CD4-positive, alpha-beta T cell treated with Interleukin-17A for 4 hours (primary cell): ENCODE data around the gene TSPAN15.
"Not testable (repeated sequence)": the region's sequence is repeated elsewhere in the genome, so short reads cannot be mapped to it uniquely, and the experiment has no call there.

ENCODE experiments used
- DNase-seq: peaks from one replicate; pipeline ENCODE4 v3.0.0-alpha.2; 2020; ENCODE audit warnings: mixed read lengths

TSPAN15 gene

DNA sequence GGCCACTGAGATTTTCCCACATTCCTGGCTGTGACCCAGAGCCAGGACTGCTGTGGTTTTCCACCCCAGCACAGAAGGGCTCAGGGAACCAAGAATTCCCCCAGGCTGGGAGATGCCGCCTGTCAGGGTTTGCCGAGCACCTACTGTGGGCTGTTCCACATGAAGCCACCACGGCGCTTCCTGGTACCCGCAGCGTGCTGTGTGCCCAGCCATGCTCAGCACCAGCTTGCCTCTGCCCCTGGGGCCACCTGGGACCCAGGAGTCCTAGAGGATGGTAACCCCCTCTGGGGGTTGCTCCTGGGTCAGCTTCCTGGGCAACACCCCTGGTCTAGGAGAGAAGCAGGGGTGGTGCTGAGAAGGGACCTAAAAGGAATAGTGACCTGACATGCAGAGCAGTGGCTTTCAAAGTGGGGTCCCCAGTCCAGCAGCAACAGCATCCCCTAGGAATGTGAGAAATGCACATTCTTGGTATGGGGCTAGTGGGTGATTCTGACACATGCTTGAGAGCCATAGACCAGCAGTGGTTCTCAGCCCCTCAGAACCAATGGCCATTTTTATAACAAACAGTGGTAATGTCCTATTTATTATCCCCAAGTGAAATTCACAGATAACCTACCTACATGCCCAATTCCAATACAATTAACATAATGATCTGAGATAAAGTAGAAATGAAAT, 53.4 kb downstream of the TSPAN15 start:
- DNase-seq, result no peak

GRCh38 chr10:69505636-69506318, 54.5 kb downstream of the TSPAN15 start:
- no peak for DNase-seq

DNA sequence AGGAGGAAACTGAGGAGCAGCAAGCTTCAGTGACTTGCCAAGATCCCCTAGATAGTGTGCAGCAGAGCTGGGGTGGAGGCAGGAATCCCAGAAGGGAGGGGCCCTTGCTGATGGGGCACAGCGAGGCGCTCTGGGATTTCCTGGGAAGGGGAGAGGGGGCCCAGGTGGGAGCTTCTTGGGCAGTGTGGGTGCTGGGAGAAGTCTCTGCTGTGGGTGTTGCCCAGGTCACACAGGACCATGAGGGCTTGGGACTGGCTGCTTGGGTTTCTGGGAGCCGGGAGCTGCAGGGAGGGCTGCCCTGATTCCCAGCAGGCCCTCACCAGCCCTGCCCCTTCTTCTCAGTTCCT, 55.2 kb downstream of the TSPAN15 start:
- no peak for DNase-seq

- no peak for DNase-seq
Observed at GRCh38 chr10:69506834-69507713, 55.8 kb downstream of the TSPAN15 start.

- DNase-seq, result no peak
Observed at GRCh38 chr10:69508738-69509340, 57.6 kb downstream of the TSPAN15 start.

- DNase-seq, result no peak
Observed at GRCh38 chr10:69512901-69513300, 61.6 kb downstream of the TSPAN15 start.

- DNase-seq, result no peak
Observed at GRCh38 chr10:69513617-69514016, 62.4 kb downstream of the TSPAN15 start.

DNA sequence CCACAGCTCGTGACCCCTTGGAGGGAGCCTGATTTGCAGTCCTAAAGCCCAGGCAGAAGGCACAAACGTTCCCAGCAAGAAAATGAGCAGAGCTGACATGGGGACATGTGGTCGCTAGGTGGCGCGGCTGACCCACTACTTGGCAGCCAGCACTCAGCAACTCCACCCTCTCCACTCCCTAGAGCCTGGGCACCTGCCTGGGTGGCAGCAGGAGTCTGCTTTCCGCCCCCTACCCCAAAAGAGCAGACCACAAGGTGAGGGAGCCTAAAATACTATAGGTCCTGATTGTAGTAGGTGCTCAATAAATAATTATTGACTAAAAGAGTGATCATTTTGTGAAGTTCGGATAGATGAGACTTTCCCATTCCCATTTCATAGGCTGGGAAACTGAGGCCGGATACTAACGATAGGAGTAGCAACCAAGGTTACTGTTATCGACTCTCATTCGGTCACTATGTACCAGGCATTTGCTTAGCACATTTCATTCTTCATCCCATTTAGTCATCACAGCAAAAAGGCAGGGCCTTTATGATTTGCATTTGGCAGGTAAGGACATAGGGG, 64.5 kb downstream of the TSPAN15 start:
- peak; percentile 88 for DNase-seq

GRCh38 chr10:69516316-69516715, 65.1 kb downstream of the TSPAN15 start:
- peak; percentile 37 for DNase-seq

GRCh38 chr10:69516796-69517195, 65.5 kb downstream of the TSPAN15 start:
- no peak for DNase-seq

DNA sequence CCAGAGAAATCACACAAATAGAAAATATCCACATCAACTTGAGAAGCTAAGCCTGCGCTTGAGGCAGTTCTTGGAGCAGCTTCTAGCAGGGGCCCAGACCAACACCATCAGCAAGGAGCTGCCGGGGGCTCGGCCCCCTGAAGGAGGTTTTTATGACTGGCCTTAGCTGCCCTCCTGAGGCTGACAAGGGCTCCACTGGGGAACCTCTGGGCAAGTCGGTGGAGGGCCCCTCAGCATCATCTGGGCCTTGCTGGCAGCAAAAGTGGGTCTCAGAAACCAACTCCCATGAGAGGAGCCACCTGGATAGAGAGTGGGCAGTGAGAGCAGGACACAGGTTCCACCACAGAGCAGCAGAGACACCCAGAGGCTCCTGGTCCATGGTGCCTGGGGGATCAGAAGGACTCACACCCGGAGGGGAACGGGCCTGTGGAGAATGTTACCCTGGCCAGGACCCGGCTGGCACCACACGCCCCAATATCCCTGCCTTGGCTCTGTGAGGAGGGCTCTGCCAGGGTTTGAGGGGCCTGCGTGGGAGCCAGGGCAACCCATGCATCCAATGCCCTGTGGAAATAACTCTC, 66.1 kb downstream of the TSPAN15 start:
- no peak for DNase-seq

GRCh38 chr10:69527961-69528360, 76.7 kb downstream of the TSPAN15 start:
- no peak for DNase-seq

GRCh38 chr10:69533658-69534057, 82.4 kb downstream of the TSPAN15 start:
- no peak for DNase-seq

DNA sequence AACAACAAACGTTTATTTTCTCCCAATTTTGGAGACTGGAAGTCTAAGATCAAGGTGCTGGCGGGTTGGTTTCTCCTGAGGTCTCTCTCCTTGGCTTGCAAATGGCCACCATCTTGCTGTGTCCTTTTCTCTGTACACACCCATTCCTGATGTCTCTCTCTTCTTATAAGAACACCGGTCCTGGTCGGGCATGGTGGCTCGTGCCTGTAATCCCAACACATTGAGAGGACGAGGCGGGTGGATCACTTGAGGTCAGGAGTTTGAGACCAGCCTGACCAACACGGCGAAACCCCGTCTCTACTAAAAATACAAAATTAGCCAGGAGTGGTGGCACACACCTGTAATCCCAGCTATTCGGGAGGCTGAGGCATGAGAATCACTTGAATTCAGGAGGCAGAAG, 85.3 kb downstream of the TSPAN15 start:
- not testable (repeated sequence) for DNase-seq

GRCh38 chr10:69537449-69537848, 86.2 kb downstream of the TSPAN15 start:
- no peak for DNase-seq

- DNase-seq, result no peak
Observed at GRCh38 chr10:69538461-69538860, 87.2 kb downstream of the TSPAN15 start.

DNA sequence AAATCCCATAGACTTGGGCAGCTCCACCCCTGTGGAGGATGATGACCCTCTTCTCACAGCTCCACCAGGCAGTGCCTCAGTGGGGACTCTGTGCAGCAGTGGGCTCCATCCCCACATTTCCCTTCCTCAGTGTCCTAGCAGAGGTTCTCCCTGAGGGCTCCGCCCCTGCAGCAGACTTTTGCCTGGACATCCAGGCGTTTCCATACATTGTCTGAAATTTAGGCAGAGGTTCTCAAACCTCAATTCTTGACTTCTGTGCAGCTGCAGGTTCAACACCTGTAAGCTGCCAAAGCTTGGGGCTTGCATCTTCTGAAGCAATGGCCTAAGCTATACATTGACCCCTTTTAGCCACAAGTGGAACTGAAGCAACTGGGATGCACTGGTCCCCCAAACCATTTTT, 90.2 kb downstream of the TSPAN15 start:
- DNase-seq, result no peak

- no peak for DNase-seq
Observed at GRCh38 chr10:69549959-69550358, 98.7 kb downstream of the TSPAN15 start.

GRCh38 chr10:69552268-69552667, 101.0 kb downstream of the TSPAN15 start:
- DNase-seq, result no peak

- DNase-seq, result no peak
Observed at GRCh38 chr10:69553328-69553727, 102.1 kb downstream of the TSPAN15 start.

DNA sequence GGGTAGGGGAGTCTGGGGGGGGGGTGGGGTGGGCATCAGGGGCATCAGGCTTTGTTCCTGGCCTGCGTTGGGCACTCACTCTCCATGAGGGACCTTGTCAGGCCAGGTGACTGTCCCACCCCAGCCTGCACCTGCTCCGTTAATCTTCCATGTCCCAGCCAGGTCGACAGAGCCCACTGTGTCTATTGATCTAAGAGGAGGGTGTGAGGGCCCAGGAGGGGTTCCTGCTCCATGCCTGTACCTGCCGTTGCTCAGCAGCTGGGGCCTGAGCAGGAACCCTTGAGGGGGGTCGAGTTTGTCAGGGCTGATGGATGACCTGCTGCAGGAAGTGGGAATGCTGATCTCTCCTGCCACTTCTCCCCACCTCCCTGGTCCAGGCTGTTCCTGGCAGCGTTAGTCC, 103.3 kb downstream of the TSPAN15 start:
- DNase-seq, result no peak
